MM.1S (cell line): ENCODE data around the gene SETBP1.

Source experiments
- DNase-seq: peaks from one replicate; pipeline ENCODE4 v3.0.0-alpha.2; 2015
- H2AFZ ChIP-seq: fragments of 300-600 bp; sonication (generic); 2 replicates; pipeline ENCODE4 v1.6.0; 2016; ENCODE audit warnings: antibody characterized with exemption, low read length
- H3F3A ChIP-seq: fragments of 300-600 bp; sonication (generic); 2 replicates; pipeline ENCODE4 v1.6.1; 2016; ENCODE audit warnings: mild to moderate bottlenecking, antibody characterized with exemption, low read length, moderate library complexity, mixed read lengths; ENCODE audit not compliant: insufficient read depth
- H3K27ac ChIP-seq: fragments of 300-600 bp; sonication (generic); 2 replicates; pipeline ENCODE4 v1.5.1; 2016; ENCODE audit warnings: mild to moderate bottlenecking, low read length
- H3K27me3 ChIP-seq: fragments of 300-600 bp; sonication (generic); replicated peaks from 2 replicates; pipeline ENCODE4 v1.6.0; 2016; ENCODE audit warnings: low read length; ENCODE audit not compliant: insufficient read depth
- H3K36me3 ChIP-seq: fragments of 300-600 bp; sonication (generic); replicated peaks from 2 replicates; pipeline ENCODE4 v1.6.1; 2016; ENCODE audit warnings: mild to moderate bottlenecking, low read length, mixed read lengths; ENCODE audit not compliant: insufficient read depth
- H3K4me1 ChIP-seq: fragments of 300-600 bp; sonication (generic); 2 replicates; pipeline ENCODE4 v1.6.1; 2016; ENCODE audit warnings: low read length, mixed read lengths
- H3K4me2 ChIP-seq: fragments of 300-600 bp; sonication (generic); 2 replicates; pipeline ENCODE4 v1.6.0; 2016; ENCODE audit warnings: low read depth, low read length
- H3K4me3 ChIP-seq: fragments of 300-600 bp; sonication (generic); 2 replicates; pipeline ENCODE4 v1.5.1; 2016; ENCODE audit warnings: low read length, mixed read lengths
- H3K79me2 ChIP-seq: fragments of 300-600 bp; sonication (generic); 2 replicates; pipeline ENCODE4 v1.6.1; 2016; ENCODE audit warnings: mixed run types, low read length, mixed read lengths
- H3K9ac ChIP-seq: fragments of 300-600 bp; sonication (generic); 2 replicates; pipeline ENCODE4 v1.6.1; 2016; ENCODE audit warnings: low read length, mixed read lengths
- H3K9me2 ChIP-seq: fragments of 300-600 bp; sonication (generic); replicated peaks from 2 replicates; pipeline ENCODE4 v1.6.1; 2016; ENCODE audit warnings: mild to moderate bottlenecking, low read length, mixed read lengths; ENCODE audit not compliant: insufficient read depth
- H3K9me3 ChIP-seq: fragments of 300-600 bp; sonication (generic); replicated peaks from 2 replicates; pipeline ENCODE4 v1.6.1; 2016; ENCODE audit warnings: mild to moderate bottlenecking, low read length, mixed read lengths; ENCODE audit not compliant: insufficient read depth
- H4K20me1 ChIP-seq: fragments of 300-600 bp; sonication (generic); 2 replicates; pipeline ENCODE4 v1.6.1; 2016; ENCODE audit warnings: mild to moderate bottlenecking, low read length, moderate library complexity, mixed read lengths; ENCODE audit not compliant: insufficient read depth
- CTCF ChIP-seq: fragments of 300-600 bp; sonication (generic); IDR thresholded peaks from 2 replicates; pipeline ENCODE4 v1.5.1; 2016; ENCODE audit warnings: antibody characterized with exemption, low read length, mixed read lengths
- EZH2 ChIP-seq: fragments of 300-600 bp; sonication (generic); optimal IDR thresholded peaks from 2 replicates; pipeline ENCODE3; 2017; ENCODE audit warnings: low read depth, mild to moderate bottlenecking, antibody characterized with exemption, low read length, mixed read lengths
- EZH2phosphoT487 ChIP-seq: fragments of 300-600 bp; sonication (generic); IDR thresholded peaks from 2 replicates; pipeline ENCODE4 v1.6.1; 2018; ENCODE audit warnings: antibody characterized with exemption, low read length

The SETBP1 gene

GRCh38 chr18:44957025-44957424 lies 276.3 kb downstream of the SETBP1 start:
- TF ChIP-seq EZH2 (no peak), CTCF (no peak), EZH2phosphoT487 (no peak)
- no peaks in the 10 kb centered on the region for H3K9me2 ChIP-seq
- no peaks in the 10 kb centered on the region for H3F3A ChIP-seq
- no peak overlapping the region for H3K4me2 ChIP-seq
- no peaks in the 10 kb centered on the region for H3K36me3 ChIP-seq
- no peaks in the 10 kb centered on the region for H3K79me2 ChIP-seq
- no peak overlapping the region for H3K27ac ChIP-seq
- no peak for DNase-seq
- H3K4me1 ChIP-seq, result no peaks in the 10 kb centered on the region
- no peak overlapping the region for H3K9ac ChIP-seq
- no peaks in the 10 kb centered on the region for H4K20me1 ChIP-seq
- no peak overlapping the region for H3K4me3 ChIP-seq
- no peaks in the 10 kb centered on the region for H3K9me3 ChIP-seq
- no peak overlapping the region for H2AFZ ChIP-seq
- H3K27me3 ChIP-seq, result no peaks in the 10 kb centered on the region

- H2AFZ ChIP-seq, result no peak overlapping the region
- no peak for TF ChIP-seq EZH2
- no peak for TF ChIP-seq CTCF
- TF ChIP-seq EZH2phosphoT487, result no peak
- H3F3A ChIP-seq, result no peaks in the 10 kb centered on the region
- no peak for DNase-seq
- no peaks in the 10 kb centered on the region for H3K27me3 ChIP-seq
- H3K9me3 ChIP-seq, result no peaks in the 10 kb centered on the region
- H4K20me1 ChIP-seq, result no peaks in the 10 kb centered on the region
- H3K27ac ChIP-seq, result no peak overlapping the region
- no peaks in the 10 kb centered on the region for H3K4me1 ChIP-seq
- H3K79me2 ChIP-seq, result no peaks in the 10 kb centered on the region
- no peaks in the 10 kb centered on the region for H3K9me2 ChIP-seq
- no peak overlapping the region for H3K4me2 ChIP-seq
- no peak overlapping the region for H3K4me3 ChIP-seq
- H3K9ac ChIP-seq, result no peak overlapping the region
- no peaks in the 10 kb centered on the region for H3K36me3 ChIP-seq
These were observed 276.8 kb downstream of the SETBP1 start for GRCh38 chr18:44957461-44957860.

GRCh38 chr18:44958040-44958439 lies 277.4 kb downstream of the SETBP1 start:
- H3F3A ChIP-seq, result no peaks in the 10 kb centered on the region
- H3K27ac ChIP-seq, result no peak overlapping the region
- no peak overlapping the region for H3K4me2 ChIP-seq
- no peaks in the 10 kb centered on the region for H3K79me2 ChIP-seq
- no peak overlapping the region for H3K4me3 ChIP-seq
- H3K36me3 ChIP-seq, result no peaks in the 10 kb centered on the region
- no peak overlapping the region for H3K9ac ChIP-seq
- no peak for DNase-seq
- H4K20me1 ChIP-seq, result no peaks in the 10 kb centered on the region
- no peak overlapping the region for H2AFZ ChIP-seq
- H3K9me2 ChIP-seq, result no peaks in the 10 kb centered on the region
- no peaks in the 10 kb centered on the region for H3K9me3 ChIP-seq
- H3K27me3 ChIP-seq, result no peaks in the 10 kb centered on the region
- H3K4me1 ChIP-seq, result no peaks in the 10 kb centered on the region
- no peak for TF ChIP-seq EZH2phosphoT487
- TF ChIP-seq EZH2, result no peak
- TF ChIP-seq CTCF, result no peak
